ENCODE data around the gene ERBB4.

Gene ERBB4

GRCh38 chr2:212197776-212198175 lies 340.8 kb downstream of the ERBB4 start:
- Histone ChIP-seq H3K4me3 (ENCODE audit: low read length, poor library complexity, severe bottlenecking) (no peak overlapping the region), H3K36me3 (ENCODE audit: insufficient read depth, low read length) (no peaks in the 10 kb centered on the region), H3K9me2 (replicated peaks; ENCODE audit: low read depth, low read length) (no peaks in the 10 kb centered on the region), H3K79me2 (ENCODE audit: insufficient read depth, low read length) (no peaks in the 10 kb centered on the region), H3K4me2 (ENCODE audit: low read depth, low read length, poor library complexity, severe bottlenecking) (no peak overlapping the region), H3K27me3 (ENCODE audit: insufficient read depth, low read length, poor library complexity, severe bottlenecking) (no peaks in the 10 kb centered on the region), H3K9me3 (ENCODE audit: insufficient read depth, low read depth, low read length) (no peaks in the 10 kb centered on the region), H3K9ac (ENCODE audit: low read depth, low read length, poor library complexity, severe bottlenecking) (no peak overlapping the region), H3K4me1 (ENCODE audit: insufficient read depth, low read length, poor library complexity, severe bottlenecking) (peaks cover 9% of the 10 kb centered on the region), H4K20me1 (ENCODE audit: insufficient read depth, low read length, poor library complexity, severe bottlenecking) (no peaks in the 10 kb centered on the region), H2AFZ (ENCODE audit: low read length) (no peak overlapping the region), H3F3A (ENCODE audit: low read depth) (no peaks in the 10 kb centered on the region)
- no peak for TF ChIP-seq EZH2phosphoT487 (IDR thresholded peaks at IDR 0.05; ENCODE audit: borderline replicate concordance)
- no peak for TF ChIP-seq CTCF (conservative IDR thresholded peaks at IDR 0.05; ENCODE audit: low read length)

GRCh38 chr2:212195626-212196025 lies 343.0 kb downstream of the ERBB4 start:
- no peak overlapping the region for H3K4me2 ChIP-seq (ENCODE audit: low read depth, low read length, poor library complexity, severe bottlenecking)
- H3K9me2 ChIP-seq (replicated peaks; ENCODE audit: low read depth, low read length), result no peaks in the 10 kb centered on the region
- no peaks in the 10 kb centered on the region for H4K20me1 ChIP-seq (ENCODE audit: insufficient read depth, low read length, poor library complexity, severe bottlenecking)
- H2AFZ ChIP-seq (ENCODE audit: low read length), result no peak overlapping the region
- H3K27me3 ChIP-seq (ENCODE audit: insufficient read depth, low read length, poor library complexity, severe bottlenecking), result no peaks in the 10 kb centered on the region
- H3K36me3 ChIP-seq (ENCODE audit: insufficient read depth, low read length), result no peaks in the 10 kb centered on the region
- no peaks in the 10 kb centered on the region for H3K9me3 ChIP-seq (ENCODE audit: insufficient read depth, low read depth, low read length)
- H3K9ac ChIP-seq (ENCODE audit: low read depth, low read length, poor library complexity, severe bottlenecking), result no peak overlapping the region
- H3K79me2 ChIP-seq (ENCODE audit: insufficient read depth, low read length), result no peaks in the 10 kb centered on the region
- no peak overlapping the region for H3K4me3 ChIP-seq (ENCODE audit: low read length, poor library complexity, severe bottlenecking)
- H3F3A ChIP-seq (ENCODE audit: low read depth), result no peaks in the 10 kb centered on the region
- peaks cover 9% of the 10 kb centered on the region for H3K4me1 ChIP-seq (ENCODE audit: insufficient read depth, low read length, poor library complexity, severe bottlenecking)
- TF ChIP-seq EZH2phosphoT487 (IDR thresholded peaks at IDR 0.05; ENCODE audit: borderline replicate concordance) (no peak), CTCF (conservative IDR thresholded peaks at IDR 0.05; ENCODE audit: low read length) (no peak)

GRCh38 chr2:212194396-212194795 lies 344.2 kb downstream of the ERBB4 start:
- no peaks in the 10 kb centered on the region for H4K20me1 ChIP-seq (ENCODE audit: insufficient read depth, low read length, poor library complexity, severe bottlenecking)
- H3K36me3 ChIP-seq (ENCODE audit: insufficient read depth, low read length), result no peaks in the 10 kb centered on the region
- no peak overlapping the region for H3K4me2 ChIP-seq (ENCODE audit: low read depth, low read length, poor library complexity, severe bottlenecking)
- no peaks in the 10 kb centered on the region for H3K9me2 ChIP-seq (replicated peaks; ENCODE audit: low read depth, low read length)
- H3K4me3 ChIP-seq (ENCODE audit: low read length, poor library complexity, severe bottlenecking), result no peak overlapping the region
- no peak overlapping the region for H3K9ac ChIP-seq (ENCODE audit: low read depth, low read length, poor library complexity, severe bottlenecking)
- H3K9me3 ChIP-seq (ENCODE audit: insufficient read depth, low read depth, low read length), result no peaks in the 10 kb centered on the region
- no peaks in the 10 kb centered on the region for H3K79me2 ChIP-seq (ENCODE audit: insufficient read depth, low read length)
- TF ChIP-seq EZH2phosphoT487 (IDR thresholded peaks at IDR 0.05; ENCODE audit: borderline replicate concordance) (no peak), CTCF (conservative IDR thresholded peaks at IDR 0.05; ENCODE audit: low read length) (no peak)
- peaks cover 9% of the 10 kb centered on the region for H3K4me1 ChIP-seq (ENCODE audit: insufficient read depth, low read length, poor library complexity, severe bottlenecking)
- no peaks in the 10 kb centered on the region for H3F3A ChIP-seq (ENCODE audit: low read depth)
- H3K27me3 ChIP-seq (ENCODE audit: insufficient read depth, low read length, poor library complexity, severe bottlenecking), result no peaks in the 10 kb centered on the region
- no peak overlapping the region for H2AFZ ChIP-seq (ENCODE audit: low read length)
